ENCODE measurements around the gene SLC39A11. TPM values are rescaled to one million over a fixed set of nuclear protein-coding genes. Genes with fewer than 3 reads are reported as not detected.

SLC39A11 gene
- total RNA-seq, 1 donor from 2014 or later = 8.2 TPM

Small RNAs within 50 kb of the gene (small RNA-seq; reads per million reads assigned to genes)
- gene RF00422 = not detected

Other genes starting within 250 kb of the SLC39A11 start
- 41.6 TPM for gene SSTR2, start 72.3 kb upstream of the SLC39A11 start, total RNA-seq
- 18.3 TPM for gene COG1, start 100.4 kb upstream of the SLC39A11 start, total RNA-seq
- gene CPSF4L, start 169.2 kb upstream of the SLC39A11 start, total RNA-seq = not detected
- gene CDC42EP4, start 219.3 kb upstream of the SLC39A11 start, total RNA-seq = 62.8 TPM